NK-92 (cell line): Measurements from ENCODE around the gene RAD50.

Source experiments
- DNase-seq: peaks from one replicate; lab custom pipeline; 2025; ENCODE audit not compliant: unreplicated experiment; lab: John Stamatoyannopoulos, UW

RAD50 gene

DNA sequence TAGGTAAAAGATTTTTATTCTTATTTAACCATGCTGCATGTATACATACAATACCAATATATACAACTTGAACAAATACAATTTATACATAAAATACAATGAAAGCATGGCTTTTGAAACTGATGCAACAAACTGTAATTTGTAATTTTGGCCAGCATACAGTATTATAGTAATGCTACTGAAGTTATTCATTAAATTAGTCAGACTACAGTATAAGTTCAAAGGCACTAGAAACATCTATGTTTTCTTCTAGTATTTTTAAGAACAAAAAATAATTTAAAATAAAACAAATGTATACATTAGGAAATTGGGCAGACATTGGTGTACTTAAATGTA lies 135.8 kb downstream of the RAD50 start:
- no peak for DNase-seq
